CD4-positive, alpha-beta T cell treated with Interleukin-2 at 100 ng/mL for 4 hours (primary cell): Measurements from ENCODE around the gene NEUROD4.

ENCODE experiments used
- DNase-seq: peaks from one replicate; pipeline ENCODE4 v3.0.0-alpha.2; 2020; ENCODE audit warnings: low spot score

Gene NEUROD4

GRCh38 chr12:55061024-55061423, 41.2 kb downstream of the NEUROD4 start:
- DNase-seq, result no peak

GRCh38 chr12:55063291-55063690, 43.5 kb downstream of the NEUROD4 start:
- DNase-seq, result no peak

GRCh38 chr12:55065535-55065934, 45.8 kb downstream of the NEUROD4 start:
- no peak for DNase-seq

- DNase-seq, result no peak
Observed at GRCh38 chr12:55067701-55068100, 47.9 kb downstream of the NEUROD4 start.

- DNase-seq, result peak; percentile 52
Observed at GRCh38 chr12:55068416-55069010, 48.7 kb downstream of the NEUROD4 start.

- DNase-seq, result peak; percentile 78
Observed at GRCh38 chr12:55072083-55072482, 52.3 kb downstream of the NEUROD4 start.

GRCh38 chr12:55073043-55074022, 53.6 kb downstream of the NEUROD4 start:
- DNase-seq, result peak; percentile 82

GRCh38 chr12:55074806-55075205, 55.0 kb downstream of the NEUROD4 start:
- DNase-seq, result no peak
